ENCODE data around the gene NUDT4. TPM values are rescaled to one million over a fixed set of nuclear protein-coding genes. Genes with fewer than 3 reads are reported as not detected.

NUDT4 gene
- total RNA-seq, 1 donor from 2014 or later: 56.8 TPM

GRCh38 chr12:93338598-93338997 lies 39.1 kb upstream of the NUDT4 start:
- no peak for TF ChIP-seq CTCF (IDR thresholded peaks at IDR 0.05)
- ATAC-seq: no peak
- Histone ChIP-seq H3K4me3 (no peak overlapping the region), H3K9me3 (no peaks in the 10 kb centered on the region), H3K36me3 (no peaks in the 10 kb centered on the region), H3K27ac (no peak overlapping the region), H3K27me3 (ENCODE audit: low read depth) (no peaks in the 10 kb centered on the region), H3K4me1 (no peaks in the 10 kb centered on the region)
- intact Hi-C loops (cut with DNase I): no loop called here
- no peak for DNase-seq

DNA sequence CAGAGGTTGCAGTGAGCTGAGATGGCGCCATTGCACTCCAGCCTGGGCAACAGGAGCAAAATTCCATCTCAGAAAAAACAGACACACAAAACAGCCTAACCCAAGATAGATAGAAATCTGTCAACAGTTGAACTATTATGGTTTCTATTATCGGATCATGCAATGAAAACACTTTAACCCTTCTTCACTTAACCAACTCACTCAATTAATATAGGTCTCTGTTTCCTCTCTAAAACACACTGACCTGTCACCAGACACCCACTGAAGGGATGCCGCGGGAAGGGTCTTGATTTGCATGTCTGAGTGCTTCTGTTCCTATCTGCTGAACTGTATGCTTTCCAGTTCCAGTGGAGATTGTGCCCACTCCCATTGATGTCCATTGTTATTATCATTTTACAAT lies 38.0 kb upstream of the NUDT4 start:
- Histone ChIP-seq H3K4me3 (no peak overlapping the region), H3K27me3 (ENCODE audit: low read depth) (no peaks in the 10 kb centered on the region), H3K4me1 (no peaks in the 10 kb centered on the region), H3K36me3 (no peaks in the 10 kb centered on the region), H3K9me3 (no peaks in the 10 kb centered on the region), H3K27ac (no peak overlapping the region)
- intact Hi-C loops (cut with DNase I): no loop called here
- ATAC-seq: no peak
- TF ChIP-seq CTCF (IDR thresholded peaks at IDR 0.05): no peak
- no peak for DNase-seq

GRCh38 chr12:93341409-93342049 lies 36.2 kb upstream of the NUDT4 start:
- DNase-seq (no peak), ATAC-seq (no peak)
- Histone ChIP-seq H3K36me3 (no peaks in the 10 kb centered on the region), H3K4me1 (no peaks in the 10 kb centered on the region), H3K4me3 (no peak overlapping the region), H3K27ac (no peak overlapping the region), H3K9me3 (no peaks in the 10 kb centered on the region), H3K27me3 (ENCODE audit: low read depth) (no peaks in the 10 kb centered on the region)
- TF ChIP-seq CTCF (IDR thresholded peaks at IDR 0.05): no peak
- intact Hi-C loops (cut with DNase I): no loop called here

DNA sequence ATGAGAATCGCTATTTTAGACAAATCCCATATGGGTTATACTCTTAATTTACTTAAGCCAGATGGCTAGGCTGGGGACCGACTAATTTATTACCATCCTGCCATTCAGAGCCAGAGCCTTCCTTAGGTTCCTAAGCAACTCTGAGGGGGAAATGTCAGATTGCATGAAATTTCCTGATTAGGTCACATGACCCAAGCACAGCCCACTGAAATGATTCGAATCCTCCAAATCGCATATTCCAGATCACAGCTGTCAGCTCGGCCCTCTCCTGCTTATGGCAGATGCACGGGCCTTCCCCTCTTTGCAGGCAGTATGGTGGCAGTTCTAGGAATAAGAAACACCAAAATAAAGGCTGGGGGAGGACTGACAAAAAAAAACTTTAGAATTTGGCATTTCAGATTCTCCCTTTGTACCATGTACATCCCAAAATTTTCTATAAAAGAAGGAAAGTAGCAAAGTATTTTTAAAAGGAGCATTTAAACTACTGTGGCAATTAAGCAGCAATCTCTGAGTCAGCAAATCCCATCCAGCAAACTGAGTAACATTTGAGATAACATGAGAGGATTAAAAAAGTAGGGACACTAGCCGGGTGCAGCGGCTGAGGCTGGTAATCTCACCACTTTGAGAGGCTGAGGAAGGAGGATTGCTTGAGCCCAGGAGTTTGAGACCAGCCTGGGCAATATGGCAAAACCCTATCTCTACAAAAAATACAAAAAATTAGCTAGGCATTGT lies 30.5 kb upstream of the NUDT4 start:
- DNase-seq: no peak

More for the DNA sequence above, 30.5 kb upstream of the NUDT4 start:
- H3K9me3 ChIP-seq: no peaks in the 10 kb centered on the region
- H3K27ac ChIP-seq: no peak overlapping the region
- no peaks in the 10 kb centered on the region for H3K27me3 ChIP-seq (ENCODE audit: low read depth)
- intact Hi-C loops (cut with DNase I): no loop called here
- H3K4me3 ChIP-seq: no peak overlapping the region
- no peak for ATAC-seq
- no peaks in the 10 kb centered on the region for H3K36me3 ChIP-seq
- TF ChIP-seq CTCF (IDR thresholded peaks at IDR 0.05): no peak
- no peaks in the 10 kb centered on the region for H3K4me1 ChIP-seq
